Testis (tissue), 2 donors: ENCODE measurements around the gene HNF4A.

Experiments used
- POLR2A ChIP-seq: fragments of 450-650 bp; IDR thresholded peaks from one replicate; pipeline ENCODE4 v1.6.1; 2017; ENCODE audit warnings: antibody characterized with exemption, mild to moderate bottlenecking, moderate library complexity
- TF ChIP-seq, protein P1 (sequence below), 3 experiments: fragments of 450-650 bp in 2 of 3; fragments of 200-600 bp in 1 of 3; sonication (generic) in 1 of 3; IDR thresholded peaks; one replicate each; pipeline ENCODE4 v1.5.1; 2016 to 2019; ENCODE audit warnings: antibody characterized with exemption in 3 of 3, mild to moderate bottlenecking in 2 of 3, moderate library complexity in 1 of 3

DNA sequence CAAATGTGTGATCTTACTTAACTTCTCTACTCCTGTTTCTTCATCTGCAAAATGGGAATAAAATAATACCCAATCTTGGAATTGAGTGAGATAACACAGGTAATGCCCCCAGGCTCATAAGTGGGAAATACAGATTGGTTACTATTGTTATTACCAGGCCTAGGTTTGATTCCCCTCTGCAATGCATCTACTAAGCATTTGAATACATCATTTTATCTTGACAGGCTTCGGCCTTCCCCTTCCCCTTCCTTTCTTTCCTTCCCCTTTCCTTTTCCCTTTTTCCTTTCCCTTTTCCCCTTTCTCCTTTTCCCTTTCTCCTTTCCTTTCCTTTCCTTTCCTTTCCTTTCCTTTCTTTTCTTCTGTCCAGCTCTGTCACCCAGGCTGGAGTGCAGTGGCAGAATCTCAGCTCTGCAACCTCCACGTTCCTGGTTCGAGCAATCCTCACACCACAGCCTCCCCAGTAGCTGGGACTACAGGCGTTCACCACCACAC is 7.3 kb upstream of the HNF4A start:
- TF ChIP-seq, protein P1, sequence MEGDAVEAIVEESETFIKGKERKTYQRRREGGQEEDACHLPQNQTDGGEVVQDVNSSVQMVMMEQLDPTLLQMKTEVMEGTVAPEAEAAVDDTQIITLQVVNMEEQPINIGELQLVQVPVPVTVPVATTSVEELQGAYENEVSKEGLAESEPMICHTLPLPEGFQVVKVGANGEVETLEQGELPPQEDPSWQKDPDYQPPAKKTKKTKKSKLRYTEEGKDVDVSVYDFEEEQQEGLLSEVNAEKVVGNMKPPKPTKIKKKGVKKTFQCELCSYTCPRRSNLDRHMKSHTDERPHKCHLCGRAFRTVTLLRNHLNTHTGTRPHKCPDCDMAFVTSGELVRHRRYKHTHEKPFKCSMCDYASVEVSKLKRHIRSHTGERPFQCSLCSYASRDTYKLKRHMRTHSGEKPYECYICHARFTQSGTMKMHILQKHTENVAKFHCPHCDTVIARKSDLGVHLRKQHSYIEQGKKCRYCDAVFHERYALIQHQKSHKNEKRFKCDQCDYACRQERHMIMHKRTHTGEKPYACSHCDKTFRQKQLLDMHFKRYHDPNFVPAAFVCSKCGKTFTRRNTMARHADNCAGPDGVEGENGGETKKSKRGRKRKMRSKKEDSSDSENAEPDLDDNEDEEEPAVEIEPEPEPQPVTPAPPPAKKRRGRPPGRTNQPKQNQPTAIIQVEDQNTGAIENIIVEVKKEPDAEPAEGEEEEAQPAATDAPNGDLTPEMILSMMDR (IDR thresholded peaks at IDR 0.05), result no peak
- TF ChIP-seq POLR2A, result no peak
